ENCODE results near the gene FADS3. TPM values are rescaled to one million over a fixed set of nuclear protein-coding genes. Genes with fewer than 3 reads are reported as not detected.

FADS3 gene
- total and polyA plus RNA-seq, 2 donors from 2014 or later: 20.5 to 58.2 TPM

DNA sequence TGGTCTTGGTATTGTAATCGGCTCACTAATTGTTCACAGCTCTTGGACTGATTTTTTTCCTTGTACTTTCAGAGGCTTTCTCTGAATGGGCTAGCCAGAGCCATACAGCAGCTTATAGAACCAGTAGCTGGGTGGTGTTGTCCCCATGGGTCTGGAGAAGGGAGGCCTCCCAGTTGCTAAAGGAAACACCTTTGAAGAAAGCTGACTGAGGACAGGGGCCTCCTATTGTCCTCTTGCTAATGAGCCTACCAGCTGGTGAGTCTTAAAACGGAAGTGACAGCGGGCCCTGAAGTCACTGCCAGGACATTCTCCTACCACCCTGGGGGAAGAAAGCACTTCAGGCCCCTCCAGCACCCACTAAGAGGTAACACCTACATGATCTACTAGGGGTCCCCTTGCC, 9.9 kb downstream of the FADS3 start:
- Histone ChIP-seq H3K27ac (ENCODE audit: low read depth in 2 of 2, low read length in 2 of 2) (no peak overlapping the region), H3K9ac (ENCODE audit: low read length in 3 of 3) (no peak overlapping the region), H3K4me1 (ENCODE audit: control insufficient read depth in 2 of 3, insufficient read depth in 2 of 3, low read depth in 1 of 3, low read length in 3 of 3) (no peaks in the 10 kb centered on the region), H3K36me3 (ENCODE audit: control insufficient read depth in 2 of 3, insufficient read depth in 3 of 3, low read length in 3 of 3) (no peaks in the 10 kb centered on the region), H3K27me3 (ENCODE audit: control insufficient read depth, insufficient read depth, low read length) (no peaks in the 10 kb centered on the region), H3K4me3 (ENCODE audit: low read length in 3 of 3) (no peak overlapping the region), H3K9me3 (ENCODE audit: control insufficient read depth in 2 of 3, insufficient read depth in 1 of 3, low read length in 3 of 3) (no peaks in the 10 kb centered on the region)
- intact Hi-C loops (cut with DNase I): no loop called here
- no peak for DNase-seq
- FAIRE-seq: no peak
- TF ChIP-seq, protein P1, sequence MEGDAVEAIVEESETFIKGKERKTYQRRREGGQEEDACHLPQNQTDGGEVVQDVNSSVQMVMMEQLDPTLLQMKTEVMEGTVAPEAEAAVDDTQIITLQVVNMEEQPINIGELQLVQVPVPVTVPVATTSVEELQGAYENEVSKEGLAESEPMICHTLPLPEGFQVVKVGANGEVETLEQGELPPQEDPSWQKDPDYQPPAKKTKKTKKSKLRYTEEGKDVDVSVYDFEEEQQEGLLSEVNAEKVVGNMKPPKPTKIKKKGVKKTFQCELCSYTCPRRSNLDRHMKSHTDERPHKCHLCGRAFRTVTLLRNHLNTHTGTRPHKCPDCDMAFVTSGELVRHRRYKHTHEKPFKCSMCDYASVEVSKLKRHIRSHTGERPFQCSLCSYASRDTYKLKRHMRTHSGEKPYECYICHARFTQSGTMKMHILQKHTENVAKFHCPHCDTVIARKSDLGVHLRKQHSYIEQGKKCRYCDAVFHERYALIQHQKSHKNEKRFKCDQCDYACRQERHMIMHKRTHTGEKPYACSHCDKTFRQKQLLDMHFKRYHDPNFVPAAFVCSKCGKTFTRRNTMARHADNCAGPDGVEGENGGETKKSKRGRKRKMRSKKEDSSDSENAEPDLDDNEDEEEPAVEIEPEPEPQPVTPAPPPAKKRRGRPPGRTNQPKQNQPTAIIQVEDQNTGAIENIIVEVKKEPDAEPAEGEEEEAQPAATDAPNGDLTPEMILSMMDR (IDR thresholded peaks at IDR 0.05; ENCODE audit: borderline replicate concordance, extremely low read depth, insufficient read depth): no peak

DNA sequence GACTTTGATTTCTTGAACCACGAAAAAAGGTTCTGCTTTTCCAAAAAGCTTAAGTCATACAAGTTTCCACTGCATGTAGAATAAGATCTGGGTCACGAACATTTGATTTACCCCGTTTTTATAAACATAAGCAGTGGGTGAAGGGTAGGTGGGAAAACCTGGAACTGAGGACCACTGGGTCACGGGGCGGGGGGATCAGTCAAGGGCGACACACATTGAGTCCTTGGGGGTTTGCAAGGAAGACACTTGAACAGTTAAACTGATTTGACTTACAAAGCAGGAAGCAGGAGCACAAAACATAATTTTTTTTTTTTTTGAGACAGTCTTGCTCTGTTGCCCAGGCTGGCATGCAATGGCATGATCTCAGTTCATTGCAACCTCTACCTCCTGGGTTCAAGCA, 10.9 kb downstream of the FADS3 start:
- intact Hi-C loops (cut with DNase I): no loop called here
- Histone ChIP-seq H3K4me3 (ENCODE audit: low read length in 3 of 3) (no peak overlapping the region), H3K9me3 (ENCODE audit: control insufficient read depth in 2 of 3, insufficient read depth in 1 of 3, low read length in 3 of 3) (no peaks in the 10 kb centered on the region), H3K4me1 (ENCODE audit: control insufficient read depth in 2 of 3, insufficient read depth in 2 of 3, low read depth in 1 of 3, low read length in 3 of 3) (no peaks in the 10 kb centered on the region), H3K36me3 (ENCODE audit: control insufficient read depth in 2 of 3, insufficient read depth in 3 of 3, low read length in 3 of 3) (no peaks in the 10 kb centered on the region), H3K27ac (ENCODE audit: low read depth in 2 of 2, low read length in 2 of 2) (no peak overlapping the region), H3K9ac (ENCODE audit: low read length in 3 of 3) (no peak overlapping the region), H3K27me3 (ENCODE audit: control insufficient read depth, insufficient read depth, low read length) (no peaks in the 10 kb centered on the region)
- TF ChIP-seq, protein P1 (IDR thresholded peaks at IDR 0.05; ENCODE audit: borderline replicate concordance, extremely low read depth, insufficient read depth): no peak
- no peak for FAIRE-seq
- DNase-seq: no peak

DNA sequence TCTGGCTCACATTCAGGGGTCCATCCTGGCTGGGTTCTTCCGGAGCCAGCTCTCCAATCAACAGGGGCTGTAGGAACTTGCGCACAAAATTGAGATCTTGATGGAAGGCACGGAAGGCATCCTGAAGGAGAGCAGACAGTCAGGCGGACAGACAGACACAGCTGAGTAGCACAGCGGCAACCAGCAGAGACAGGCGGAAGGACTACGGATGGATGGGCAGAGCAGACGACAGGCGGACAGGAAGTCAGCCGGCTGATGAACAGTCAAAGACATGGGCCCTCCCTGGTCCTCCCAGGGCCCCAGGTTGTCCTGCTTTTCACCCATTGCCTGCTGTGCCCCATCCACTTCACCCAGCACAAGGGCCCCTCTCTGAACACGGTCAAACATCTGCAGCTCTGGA, 11.3 kb downstream of the FADS3 start:
- Histone ChIP-seq H3K9ac (ENCODE audit: low read length in 3 of 3) (no peak overlapping the region), H3K27me3 (ENCODE audit: control insufficient read depth, insufficient read depth, low read length) (no peaks in the 10 kb centered on the region), H3K27ac (ENCODE audit: low read depth in 2 of 2, low read length in 2 of 2) (no peak overlapping the region), H3K4me3 (ENCODE audit: low read length in 3 of 3) (no peak overlapping the region), H3K9me3 (ENCODE audit: control insufficient read depth in 2 of 3, insufficient read depth in 1 of 3, low read length in 3 of 3) (no peaks in the 10 kb centered on the region), H3K4me1 (ENCODE audit: control insufficient read depth in 2 of 3, insufficient read depth in 2 of 3, low read depth in 1 of 3, low read length in 3 of 3) (no peaks in the 10 kb centered on the region), H3K36me3 (ENCODE audit: control insufficient read depth in 2 of 3, insufficient read depth in 3 of 3, low read length in 3 of 3) (no peaks in the 10 kb centered on the region)
- TF ChIP-seq, protein P1 (IDR thresholded peaks at IDR 0.05; ENCODE audit: borderline replicate concordance, extremely low read depth, insufficient read depth): no peak
- FAIRE-seq: no peak
- no peak for DNase-seq
- intact Hi-C loops (cut with DNase I): no loop called here

DNA sequence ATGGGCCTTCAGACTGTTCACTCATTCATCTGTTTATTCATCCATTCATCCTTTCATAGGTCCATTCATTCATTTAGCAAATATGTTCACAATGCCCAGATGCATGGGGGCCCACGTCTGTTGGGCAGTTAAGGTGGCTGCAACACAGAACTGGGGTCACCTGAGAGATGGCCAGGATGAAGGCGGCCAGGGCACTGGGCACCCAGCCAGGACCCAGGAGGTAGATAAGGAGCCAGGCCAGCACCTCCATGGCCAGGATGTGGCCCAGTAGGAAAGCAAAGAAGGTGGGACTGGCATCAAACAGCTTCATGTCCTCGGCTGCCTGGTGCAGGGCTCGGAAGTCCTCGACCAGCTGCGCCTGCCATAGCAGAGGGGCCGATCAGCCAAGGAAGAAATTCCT, 12.2 kb downstream of the FADS3 start:
- no peaks in the 10 kb centered on the region for H3K9me3 ChIP-seq (ENCODE audit: control insufficient read depth in 2 of 3, insufficient read depth in 1 of 3, low read length in 3 of 3)

More for the DNA sequence above, 12.2 kb downstream of the FADS3 start:
- H3K9ac ChIP-seq (ENCODE audit: low read length in 3 of 3): no peak overlapping the region
- H3K27me3 ChIP-seq (ENCODE audit: control insufficient read depth, insufficient read depth, low read length): no peaks in the 10 kb centered on the region
- no peaks in the 10 kb centered on the region for H3K4me1 ChIP-seq (ENCODE audit: control insufficient read depth in 2 of 3, insufficient read depth in 2 of 3, low read depth in 1 of 3, low read length in 3 of 3)
- TF ChIP-seq, protein P1 (IDR thresholded peaks at IDR 0.05; ENCODE audit: borderline replicate concordance, extremely low read depth, insufficient read depth): no peak
- intact Hi-C loops (cut with DNase I): no loop called here
- DNase-seq (no peak), FAIRE-seq (no peak)
- H3K36me3 ChIP-seq (ENCODE audit: control insufficient read depth in 2 of 3, insufficient read depth in 3 of 3, low read length in 3 of 3): no peaks in the 10 kb centered on the region
- H3K4me3 ChIP-seq (ENCODE audit: low read length in 3 of 3): no peak overlapping the region
- H3K27ac ChIP-seq (ENCODE audit: low read depth in 2 of 2, low read length in 2 of 2): no peak overlapping the region

Data from kidney (tissue), 14 donors.